Measurements from ENCODE around the gene LRRC61. TPM values are rescaled to one million over a fixed set of nuclear protein-coding genes. Genes with fewer than 3 reads are reported as not detected.

The LRRC61 gene
- polyA plus RNA-seq, 1 donor (not counting 4 experiments of a cell fraction or from before 2014, with no cell fraction given): 1.0 TPM

- H3K4me1 ChIP-seq (ENCODE audit: control insufficient read depth, extremely low read depth, insufficient read depth, low read length): no peaks in the 10 kb centered on the region
- H3K9me3 ChIP-seq (ENCODE audit: control insufficient read depth, low read depth, low read length): no peaks in the 10 kb centered on the region
- H3K27ac ChIP-seq (ENCODE audit: control insufficient read depth, insufficient read depth, low read length): no peak overlapping the region
- H3K4me2 ChIP-seq (ENCODE audit: control insufficient read depth, extremely low read depth, insufficient read depth, low read depth, low read length): no peak overlapping the region
- no peaks in the 10 kb centered on the region for H3K9me1 ChIP-seq (ENCODE audit: control insufficient read depth, extremely low read depth, insufficient read depth, low read length)
- no peaks in the 10 kb centered on the region for H4K20me1 ChIP-seq (ENCODE audit: control insufficient read depth, extremely low read depth, insufficient read depth, low read length)
- DNase-seq (ENCODE audit: low read depth, low spot score) (no peak), FAIRE-seq (no peak)
- H3K36me3 ChIP-seq (ENCODE audit: control insufficient read depth in 2 of 2, extremely low read depth in 1 of 2, insufficient read depth in 2 of 2, low read length in 2 of 2): no peaks in the 10 kb centered on the region
- dilution Hi-C loops (cut with MboI; ENCODE audit: extremely low pct_ligation_motif_present, low sequenced_read_pairs): no loop called here
- no peaks in the 10 kb centered on the region for H3K79me2 ChIP-seq (ENCODE audit: control insufficient read depth, insufficient read depth, low read length)
- H3K4me3 ChIP-seq (ENCODE audit: control insufficient read depth in 2 of 3, extremely low read depth in 1 of 3, insufficient read depth in 2 of 3, low read depth in 1 of 3, low read length in 3 of 3): no peak overlapping the region
- TF ChIP-seq EZH2 (IDR thresholded peaks at IDR 0.05; ENCODE audit: low read length): peak; percentile 74
- TF ChIP-seq CTCF (optimal IDR thresholded peaks at IDR 0.05 in 1 of 3, IDR thresholded peaks at IDR 0.05 in 1 of 3, conservative IDR thresholded peaks at IDR 0.05 in 1 of 3; ENCODE audit: extremely low read depth in 1 of 3, insufficient read depth in 2 of 3, low read length in 3 of 3): no peak
- no peak overlapping the region for H2AFZ ChIP-seq (ENCODE audit: control insufficient read depth, low read length)
- H3K9ac ChIP-seq (ENCODE audit: control insufficient read depth, extremely low read depth, insufficient read depth, low read length): no peak overlapping the region
- H3K27me3 ChIP-seq (ENCODE audit: control insufficient read depth, extremely low read depth, insufficient read depth, low read length): peaks cover 47% of the 10 kb centered on the region
These were observed 18.9 kb downstream of the LRRC61 start for GRCh38 chr7:150342121-150342408.

GRCh38 chr7:150343225-150343624 lies 20.1 kb downstream of the LRRC61 start:
- Histone ChIP-seq H3K4me2 (ENCODE audit: control insufficient read depth, extremely low read depth, insufficient read depth, low read depth, low read length) (no peak overlapping the region), H3K36me3 (ENCODE audit: control insufficient read depth in 2 of 2, extremely low read depth in 1 of 2, insufficient read depth in 2 of 2, low read length in 2 of 2) (no peaks in the 10 kb centered on the region), H3K4me1 (ENCODE audit: control insufficient read depth, extremely low read depth, insufficient read depth, low read length) (no peaks in the 10 kb centered on the region), H3K27me3 (ENCODE audit: control insufficient read depth, extremely low read depth, insufficient read depth, low read length) (peaks cover 50% of the 10 kb centered on the region), H3K9me1 (ENCODE audit: control insufficient read depth, extremely low read depth, insufficient read depth, low read length) (no peaks in the 10 kb centered on the region), H3K79me2 (ENCODE audit: control insufficient read depth, insufficient read depth, low read length) (no peaks in the 10 kb centered on the region), H4K20me1 (ENCODE audit: control insufficient read depth, extremely low read depth, insufficient read depth, low read length) (no peaks in the 10 kb centered on the region), H3K9ac (ENCODE audit: control insufficient read depth, extremely low read depth, insufficient read depth, low read length) (no peak overlapping the region), H3K27ac (ENCODE audit: control insufficient read depth, insufficient read depth, low read length) (no peak overlapping the region), H3K4me3 (ENCODE audit: control insufficient read depth in 2 of 3, extremely low read depth in 1 of 3, insufficient read depth in 2 of 3, low read depth in 1 of 3, low read length in 3 of 3) (no peak overlapping the region), H2AFZ (ENCODE audit: control insufficient read depth, low read length) (no peak overlapping the region), H3K9me3 (ENCODE audit: control insufficient read depth, low read depth, low read length) (no peaks in the 10 kb centered on the region)
- TF ChIP-seq EZH2 (IDR thresholded peaks at IDR 0.05; ENCODE audit: low read length): no peak
- no peak for TF ChIP-seq CTCF (optimal IDR thresholded peaks at IDR 0.05 in 1 of 3, IDR thresholded peaks at IDR 0.05 in 1 of 3, conservative IDR thresholded peaks at IDR 0.05 in 1 of 3; ENCODE audit: extremely low read depth in 1 of 3, insufficient read depth in 2 of 3, low read length in 3 of 3)
- DNase-seq (ENCODE audit: low read depth, low spot score): no peak
- dilution Hi-C loops (cut with MboI; ENCODE audit: extremely low pct_ligation_motif_present, low sequenced_read_pairs): no loop called here
- FAIRE-seq: no peak
